ENCODE measurements around the gene SLC35F3. TPM values are rescaled to one million over a fixed set of nuclear protein-coding genes. Genes with fewer than 3 reads are reported as not detected.

The SLC35F3 gene
- polyA plus RNA-seq, 1 of the 3 experiments (the other 2 are of a cell fraction) = 0.87 TPM

DNA sequence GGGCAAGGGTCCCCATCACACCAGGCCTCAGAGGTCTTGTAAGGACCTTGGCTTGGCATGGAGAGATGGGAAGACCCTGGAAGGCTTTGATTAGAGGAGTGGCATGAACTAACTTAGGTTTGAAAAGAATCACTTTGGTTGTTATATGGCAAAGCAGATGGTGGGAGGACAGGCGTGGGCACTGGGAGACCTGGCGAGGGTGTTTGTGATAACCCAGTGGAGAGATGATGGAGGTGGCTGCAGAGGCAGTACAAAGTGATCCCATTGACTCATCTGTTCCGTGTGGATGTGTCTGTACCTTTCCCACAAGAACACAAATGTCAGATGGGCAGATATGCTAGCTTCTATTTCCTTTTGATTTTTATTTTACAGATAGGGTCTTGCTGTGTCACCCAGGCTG lies 168.3 kb downstream of the SLC35F3 start:
- ChIA-PET POLR2A (no interaction called here), CTCF (interaction anchor here (1.9 kb wide), 1 partner anchor 633 kb away, joined by 4 read pairs; no protein-coding TSS in a partner anchor)
- Histone ChIP-seq H3K9me3 (no peaks in the 10 kb centered on the region), H3K79me2 (ENCODE audit: insufficient read depth) (no peaks in the 10 kb centered on the region), H3K27me3 (ENCODE audit: insufficient read depth) (no peaks in the 10 kb centered on the region; the same call in 1 of the 2 replicates), H3K9ac (no peak overlapping the region), H4K20me1 (ENCODE audit: insufficient read depth) (no peaks in the 10 kb centered on the region), H3K36me3 (replicated peaks in 1 of 2; ENCODE audit: control insufficient read depth in 1 of 2, insufficient read depth in 2 of 2, low read length in 1 of 2) (no peaks in the 10 kb centered on the region), H3K4me2 (no peak overlapping the region), H3K4me1 (ENCODE audit: control insufficient read depth in 1 of 2, insufficient read depth in 2 of 2, low read depth in 1 of 2, low read length in 1 of 2) (no peaks in the 10 kb centered on the region), H3F3A (replicated peaks; ENCODE audit: insufficient read depth) (no peaks in the 10 kb centered on the region), H3K9me2 (no peaks in the 10 kb centered on the region), H3K4me3 (ENCODE audit: low read depth in 2 of 2, low read length in 1 of 2) (no peak overlapping the region), H2AFZ (ENCODE audit: low read depth) (no peak overlapping the region), H3K27ac (ENCODE audit: low read depth in 2 of 2, low read length in 1 of 2) (no peak overlapping the region)
- DNase-seq = no peak
- TF ChIP-seq, protein P1, sequence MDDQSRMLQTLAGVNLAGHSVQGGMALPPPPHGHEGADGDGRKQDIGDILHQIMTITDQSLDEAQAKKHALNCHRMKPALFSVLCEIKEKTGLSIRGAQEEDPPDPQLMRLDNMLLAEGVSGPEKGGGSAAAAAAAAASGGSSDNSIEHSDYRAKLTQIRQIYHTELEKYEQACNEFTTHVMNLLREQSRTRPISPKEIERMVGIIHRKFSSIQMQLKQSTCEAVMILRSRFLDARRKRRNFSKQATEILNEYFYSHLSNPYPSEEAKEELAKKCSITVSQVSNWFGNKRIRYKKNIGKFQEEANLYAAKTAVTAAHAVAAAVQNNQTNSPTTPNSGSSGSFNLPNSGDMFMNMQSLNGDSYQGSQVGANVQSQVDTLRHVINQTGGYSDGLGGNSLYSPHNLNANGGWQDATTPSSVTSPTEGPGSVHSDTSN (IDR thresholded peaks at IDR 0.05) = no peak
- TF ChIP-seq FOXJ3 (CRISPR knock-in tag; IDR thresholded peaks at IDR 0.05) = no peak
- TF ChIP-seq NRF1 (IDR thresholded peaks at IDR 0.05; ENCODE audit: low read depth, low read length) = no peak
- TF ChIP-seq, protein P2, sequence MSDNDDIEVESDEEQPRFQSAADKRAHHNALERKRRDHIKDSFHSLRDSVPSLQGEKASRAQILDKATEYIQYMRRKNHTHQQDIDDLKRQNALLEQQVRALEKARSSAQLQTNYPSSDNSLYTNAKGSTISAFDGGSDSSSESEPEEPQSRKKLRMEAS (IDR thresholded peaks at IDR 0.05; ENCODE audit: low read depth) = no peak
- no peak for TF ChIP-seq RXRA (IDR thresholded peaks at IDR 0.05; ENCODE audit: borderline replicate concordance, low read depth)
- no peak for TF ChIP-seq TEAD4 (IDR thresholded peaks at IDR 0.05; ENCODE audit: borderline replicate concordance, insufficient read depth)
- TF ChIP-seq, protein P3, sequence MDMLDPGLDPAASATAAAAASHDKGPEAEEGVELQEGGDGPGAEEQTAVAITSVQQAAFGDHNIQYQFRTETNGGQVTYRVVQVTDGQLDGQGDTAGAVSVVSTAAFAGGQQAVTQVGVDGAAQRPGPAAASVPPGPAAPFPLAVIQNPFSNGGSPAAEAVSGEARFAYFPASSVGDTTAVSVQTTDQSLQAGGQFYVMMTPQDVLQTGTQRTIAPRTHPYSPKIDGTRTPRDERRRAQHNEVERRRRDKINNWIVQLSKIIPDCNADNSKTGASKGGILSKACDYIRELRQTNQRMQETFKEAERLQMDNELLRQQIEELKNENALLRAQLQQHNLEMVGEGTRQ (IDR thresholded peaks at IDR 0.05; ENCODE audit: borderline replicate concordance, low read depth, low read length) = no peak
- TF ChIP-seq SMC3 (IDR thresholded peaks at IDR 0.05; ENCODE audit: low read depth, low read length) = no peak
- no peak for TF ChIP-seq NFIC (IDR thresholded peaks at IDR 0.05; ENCODE audit: borderline replicate concordance)
- no peak for TF ChIP-seq RFX5 (IDR thresholded peaks at IDR 0.05; ENCODE audit: low read length)
- 35% methylated on average over 3 of the region's 3 CpGs for WGBS (ENCODE audit: low lambda C conversion rate)

DNA sequence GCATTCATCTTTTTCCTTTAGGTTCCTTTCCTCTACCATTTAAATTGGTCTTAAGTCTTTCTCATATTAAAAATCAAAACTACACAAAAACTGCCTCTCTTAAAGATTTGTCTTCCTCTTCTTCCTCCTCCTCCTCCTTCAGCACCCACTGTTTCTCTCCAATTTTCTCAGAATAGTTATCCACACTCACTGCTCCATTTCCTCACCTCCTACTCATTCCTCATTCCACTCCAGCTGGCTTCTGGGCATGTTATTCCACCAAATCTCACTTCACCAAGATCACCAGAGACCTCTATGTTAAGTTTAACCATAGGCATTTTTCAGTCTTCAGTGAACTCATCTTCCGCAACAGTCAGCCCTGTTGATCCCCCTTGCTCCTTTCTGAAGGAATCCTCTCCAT lies 173.7 kb downstream of the SLC35F3 start:
- Histone ChIP-seq H3K4me1 (ENCODE audit: control insufficient read depth in 1 of 2, insufficient read depth in 2 of 2, low read depth in 1 of 2, low read length in 1 of 2) (no peaks in the 10 kb centered on the region), H3K4me3 (ENCODE audit: low read depth in 2 of 2, low read length in 1 of 2) (no peak overlapping the region), H3K9me3 (no peaks in the 10 kb centered on the region), H4K20me1 (ENCODE audit: insufficient read depth) (no peaks in the 10 kb centered on the region), H3K4me2 (no peak overlapping the region), H2AFZ (ENCODE audit: low read depth) (no peak overlapping the region), H3K9me2 (no peaks in the 10 kb centered on the region), H3K27me3 (ENCODE audit: insufficient read depth) (no peaks in the 10 kb centered on the region; the same call in 1 of the 2 replicates), H3K36me3 (replicated peaks in 1 of 2; ENCODE audit: control insufficient read depth in 1 of 2, insufficient read depth in 2 of 2, low read length in 1 of 2) (no peaks in the 10 kb centered on the region), H3K79me2 (ENCODE audit: insufficient read depth) (no peaks in the 10 kb centered on the region), H3K9ac (no peak overlapping the region), H3K27ac (ENCODE audit: low read depth in 2 of 2, low read length in 1 of 2) (no peak overlapping the region), H3F3A (replicated peaks; ENCODE audit: insufficient read depth) (no peaks in the 10 kb centered on the region)
- CTCF ChIA-PET = interaction anchor here (0.7 to 1.4 kb wide), 2 partner anchors 12 to 287 kb away, joined by 3 to 4 read pairs; no protein-coding TSS in a partner anchor
- WGBS (ENCODE audit: low lambda C conversion rate) = 86% methylated on average over 1 of the region's 1 CpG
- no peak for TF ChIP-seq RFX5 (IDR thresholded peaks at IDR 0.05; ENCODE audit: low read length)
- no peak for DNase-seq
- POLR2A ChIA-PET = no interaction called here

Measured in SK-N-SH (cell line).